ENCODE data around the gene HLA-A. TPM values are rescaled to one million over a fixed set of nuclear protein-coding genes. Genes with fewer than 3 reads are reported as not detected.

The HLA-A gene
- total RNA-seq = 325 and 421 TPM in 2 replicates

DNA sequence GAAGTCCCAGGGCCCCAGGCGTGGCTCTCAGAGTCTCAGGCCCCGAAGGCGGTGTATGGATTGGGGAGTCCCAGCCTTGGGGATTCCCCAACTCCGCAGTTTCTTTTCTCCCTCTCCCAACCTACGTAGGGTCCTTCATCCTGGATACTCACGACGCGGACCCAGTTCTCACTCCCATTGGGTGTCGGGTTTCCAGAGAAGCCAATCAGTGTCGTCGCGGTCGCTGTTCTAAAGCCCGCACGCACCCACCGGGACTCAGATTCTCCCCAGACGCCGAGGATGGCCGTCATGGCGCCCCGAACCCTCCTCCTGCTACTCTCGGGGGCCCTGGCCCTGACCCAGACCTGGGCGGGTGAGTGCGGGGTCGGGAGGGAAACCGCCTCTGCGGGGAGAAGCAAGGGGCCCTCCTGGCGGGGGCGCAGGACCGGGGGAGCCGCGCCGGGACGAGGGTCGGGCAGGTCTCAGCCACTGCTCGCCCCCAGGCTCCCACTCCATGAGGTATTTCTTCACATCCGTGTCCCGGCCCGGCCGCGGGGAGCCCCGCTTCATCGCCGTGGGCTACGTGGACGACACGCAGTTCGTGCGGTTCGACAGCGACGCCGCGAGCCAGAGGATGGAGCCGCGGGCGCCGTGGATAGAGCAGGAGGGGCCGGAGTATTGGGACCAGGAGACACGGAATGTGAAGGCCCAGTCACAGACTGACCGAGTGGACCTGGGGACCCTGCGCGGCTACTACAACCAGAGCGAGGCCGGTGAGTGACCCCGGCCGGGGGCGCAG lies at the start of gene HLA-A:
Gene HLA-A, plus strand, starts transcription at position 258 of the 778 bp plus-strand sequence. Its CDS starts 22 bp downstream, at position 280.
- no peak for TF ChIP-seq CTCF (IDR thresholded peaks at IDR 0.05; ENCODE audit: insufficient read depth, low read depth, low read length)
- DNase-seq (ENCODE audit: low read depth) = peak; percentile 96
- H3K4me3 ChIP-seq (ENCODE audit: low read depth, low read length) = peak within 1 kb of the TSS; percentile 78

DNA sequence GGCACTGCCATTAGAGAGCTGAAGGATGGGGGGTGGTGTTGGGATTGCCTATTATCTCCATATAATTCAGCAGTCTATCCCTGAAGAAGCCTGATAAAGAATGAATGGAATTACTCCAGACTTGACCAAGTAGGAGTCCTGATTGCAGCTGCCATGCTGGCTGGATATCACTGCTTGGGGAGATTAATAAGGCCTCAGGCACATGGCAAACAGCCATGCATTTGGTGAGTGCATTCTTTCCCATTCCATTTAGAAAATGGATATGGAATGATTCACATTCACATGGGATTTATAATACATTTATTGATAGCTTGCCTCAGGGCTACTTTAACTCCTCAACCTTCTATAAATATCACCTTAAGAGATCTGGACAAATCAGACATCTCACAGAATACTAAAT lies 49.6 kb upstream of the HLA-A start:
- no peak for TF ChIP-seq CTCF (IDR thresholded peaks at IDR 0.05; ENCODE audit: insufficient read depth, low read depth, low read length)
- H3K4me3 ChIP-seq (ENCODE audit: low read depth, low read length) = no peak overlapping the region
- no peak for DNase-seq (ENCODE audit: low read depth)

DNA sequence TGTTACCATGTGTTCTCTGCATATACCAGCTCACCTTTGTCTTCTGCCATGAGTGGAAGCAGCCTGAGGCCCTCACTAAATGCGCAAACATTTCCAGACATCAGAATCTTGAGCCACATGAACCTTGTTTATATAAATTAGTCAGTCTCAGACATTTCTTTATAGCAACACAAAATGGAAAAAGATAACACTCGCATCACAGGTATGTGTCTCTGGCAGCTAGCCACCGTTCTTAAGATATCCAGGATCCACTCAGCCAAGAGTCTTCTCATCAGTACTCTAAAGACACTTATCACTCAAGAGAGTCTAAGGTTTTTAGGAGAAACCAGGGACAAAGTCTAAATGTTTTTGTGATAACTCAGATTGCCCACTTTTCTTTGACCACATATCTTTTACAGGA lies 43.1 kb upstream of the HLA-A start:
- DNase-seq (ENCODE audit: low read depth) = no peak
- no peak for TF ChIP-seq CTCF (IDR thresholded peaks at IDR 0.05; ENCODE audit: insufficient read depth, low read depth, low read length)
- no peak overlapping the region for H3K4me3 ChIP-seq (ENCODE audit: low read depth, low read length)

DNA sequence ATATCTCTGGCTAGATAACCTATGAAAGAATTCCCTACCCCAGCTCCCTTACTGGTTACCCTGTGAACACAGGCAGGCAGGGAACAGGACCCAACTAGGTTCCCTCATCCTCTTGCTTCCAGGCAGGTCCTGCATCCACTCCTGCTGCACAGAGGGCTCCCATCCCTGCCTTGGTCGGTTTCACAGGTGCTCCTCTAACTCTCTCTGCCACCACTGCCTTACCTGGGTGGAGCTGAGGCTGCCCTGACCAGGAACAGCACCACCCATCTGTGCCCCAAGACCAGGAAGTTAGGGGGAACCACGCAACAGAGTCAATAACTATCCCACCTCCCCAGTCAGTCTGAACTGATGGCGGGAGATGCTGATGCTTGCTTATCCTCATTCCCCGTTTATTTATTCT lies 37.0 kb upstream of the HLA-A start:
- H3K4me3 ChIP-seq (ENCODE audit: low read depth, low read length) = no peak overlapping the region
- TF ChIP-seq CTCF (IDR thresholded peaks at IDR 0.05; ENCODE audit: insufficient read depth, low read depth, low read length) = no peak
- no peak for DNase-seq (ENCODE audit: low read depth)

- H3K4me3 ChIP-seq (ENCODE audit: low read depth, low read length) = no peak overlapping the region
- TF ChIP-seq CTCF (IDR thresholded peaks at IDR 0.05; ENCODE audit: insufficient read depth, low read depth, low read length) = no peak
- DNase-seq (ENCODE audit: low read depth) = no peak
Measured at GRCh38 chr6:29907637-29908340, 34.5 kb upstream of the HLA-A start.

GRCh38 chr6:29908341-29908662 lies 34.0 kb upstream of the HLA-A start:
- no peak for DNase-seq (ENCODE audit: low read depth)
- no peak overlapping the region for H3K4me3 ChIP-seq (ENCODE audit: low read depth, low read length)
- TF ChIP-seq CTCF (IDR thresholded peaks at IDR 0.05; ENCODE audit: insufficient read depth, low read depth, low read length) = no peak

Measured in fibroblast of villous mesenchyme (primary cell).